Colonic mucosa (tissue), 4 donors: Measurements from ENCODE around the gene ERCC2. TPM values are rescaled to one million over a fixed set of nuclear protein-coding genes. Genes with fewer than 3 reads are reported as not detected.

ENCODE experiments used
- DNase-seq: peaks from one replicate; pipeline ENCODE4 v3.0.0-alpha.2; 2020
- H3K27ac ChIP-seq: fragments of 200-600 bp; one replicate; pipeline ENCODE4 v1.8.0; 2021
- H3K27me3 ChIP-seq: fragments of 200-600 bp; one replicate; pipeline ENCODE4 v1.8.0; 2021
- H3K36me3 ChIP-seq: fragments of 200-600 bp; one replicate; pipeline ENCODE4 v1.8.0; 2021
- H3K4me1 ChIP-seq: fragments of 200-600 bp; one replicate; pipeline ENCODE4 v1.8.0; 2021; ENCODE audit warnings: mild to moderate bottlenecking
- H3K4me3 ChIP-seq: fragments of 200-600 bp; one replicate; pipeline ENCODE4 v1.8.0; 2021
- H3K9ac ChIP-seq, 2 donors: one replicate each; pipeline ENCODE4 v1.7.0; 2013; ENCODE audit warnings: control low read depth in 2 of 2, low read depth in 2 of 2, low read length in 2 of 2
- H3K9me3 ChIP-seq: fragments of 200-600 bp; one replicate; pipeline ENCODE4 v1.8.0; 2021
- CTCF ChIP-seq: fragments of 200-600 bp; IDR thresholded peaks from one replicate; pipeline ENCODE4 v1.8.0; 2022; ENCODE audit warnings: antibody characterized with exemption, mild to moderate bottlenecking
- intact Hi-C: fragments of 100-400 bp; cut with DNase I; formaldehyde crosslinking; loops from one replicate; pipeline ENCODE4 v1.14.1; 2022
- total RNA-seq, 2 donors: library from RNA; stranded (reverse); fragmentation: NEBNext Ultra II Directional in 1 of 2; extraction: Animal tissue kit (Norgen Biotek cat#: 25700) in 1 of 2; gene quantifications; one replicate each; pipeline ENCODE4 v1.2.1, GENCODE V29; 2021
- donor health status: healthy.
- donor health status: DM: no; HTN: no; CAD: no.
- donor health status: DM: no; HTN: no; CAD: no.

ERCC2 gene
- total RNA-seq, 2 donors from 2014 or later: 12.7 to 17.4 TPM

- DNase-seq: no peak
- no peak overlapping the region for H3K9ac ChIP-seq
- intact Hi-C loops: no loop called here
These were observed 66.0 kb downstream of the ERCC2 start for GRCh38 chr19:45304141-45304926.

GRCh38 chr19:45303269-45304060 lies 66.9 kb downstream of the ERCC2 start:
- Histone ChIP-seq H3K36me3 (no peaks in the 10 kb centered on the region), H3K9me3 (no peaks in the 10 kb centered on the region), H3K9ac (no peak overlapping the region), H3K27me3 (no peaks in the 10 kb centered on the region), H3K4me3 (no peak overlapping the region), H3K4me1 (no peaks in the 10 kb centered on the region), H3K27ac (no peak overlapping the region)
- no peak for DNase-seq
- no peak for TF ChIP-seq CTCF
- intact Hi-C loops: no loop called here

More at GRCh38 chr19:45304141-45304926, 66.0 kb downstream of the ERCC2 start:
- H3K27me3 ChIP-seq: no peaks in the 10 kb centered on the region
- no peak for TF ChIP-seq CTCF
- H3K27ac ChIP-seq: no peak overlapping the region
- no peak overlapping the region for H3K4me3 ChIP-seq
- no peaks in the 10 kb centered on the region for H3K9me3 ChIP-seq
- no peaks in the 10 kb centered on the region for H3K4me1 ChIP-seq
- H3K36me3 ChIP-seq: no peaks in the 10 kb centered on the region

GRCh38 chr19:45302416-45302815 lies 68.0 kb downstream of the ERCC2 start:
- no peak for TF ChIP-seq CTCF
- no peaks in the 10 kb centered on the region for H3K27me3 ChIP-seq
- H3K4me1 ChIP-seq: no peaks in the 10 kb centered on the region
- H3K4me3 ChIP-seq: no peak overlapping the region
- intact Hi-C loops: no loop called here
- no peak overlapping the region for H3K9ac ChIP-seq
- H3K9me3 ChIP-seq: no peaks in the 10 kb centered on the region
- no peak for DNase-seq
- H3K27ac ChIP-seq: no peak overlapping the region
- H3K36me3 ChIP-seq: no peaks in the 10 kb centered on the region

Other genes starting within 250 kb of the ERCC2 start
- under 1 TPM in 1 of 2 donors, not detected in 1; 0.07 TPM for gene NKPD1, start 209.6 kb downstream of the ERCC2 start, total RNA-seq
- gene TRAPPC6A, start 192.3 kb downstream of the ERCC2 start, total RNA-seq: 10 to 100 TPM; 17.2 to 35.2 TPM
- gene BLOC1S3, start 191.8 kb downstream of the ERCC2 start, total RNA-seq: 10 to 100 TPM; 10.4 to 15.9 TPM
- 1 to 10 TPM; 1.4 to 1.6 TPM for gene EXOC3L2, start 125.2 kb downstream of the ERCC2 start, total RNA-seq
- 10 to 100 TPM; 12.7 to 28.6 TPM for gene MARK4, start 119.3 kb downstream of the ERCC2 start, total RNA-seq
- under 1 TPM in 1 of 2 donors, not detected in 1; 0.53 TPM for gene CKM, start 47.7 kb downstream of the ERCC2 start, total RNA-seq
- gene KLC3, start 29.8 kb downstream of the ERCC2 start, total RNA-seq: not detected
- gene PPP1R13L, start 34.5 kb upstream of the ERCC2 start, total RNA-seq: 10 to 100 TPM; 25.9 to 46.2 TPM
- gene POLR1G, start 36.1 kb upstream of the ERCC2 start, total RNA-seq: 1 to 10 TPM; 2.0 to 8.5 TPM
- gene ERCC1, start 53.3 kb upstream of the ERCC2 start, total RNA-seq: 10 to 100 TPM; 30.0 to 37.3 TPM
- gene FOSB, start 97.4 kb upstream of the ERCC2 start, total RNA-seq: 1 to 10 TPM; 1.5 to 3.4 TPM
- gene RTN2, start 126.5 kb upstream of the ERCC2 start, total RNA-seq: 1 to 10 TPM; 4.9 to 8.4 TPM
- gene PPM1N, start 127.9 kb upstream of the ERCC2 start, total RNA-seq: 1 to 10 TPM in 1 of 2 donors, under 1 TPM in 1; 0.67 to 1.7 TPM
- 100 to 1,000 TPM; 236 to 261 TPM for gene VASP, start 136.9 kb upstream of the ERCC2 start, total RNA-seq
- 10 to 100 TPM; 12.4 to 14.8 TPM for gene OPA3, start 214.2 kb upstream of the ERCC2 start, total RNA-seq
- gene GPR4, start 231.6 kb upstream of the ERCC2 start, total RNA-seq: 1 to 10 TPM in 1 of 2 donors, under 1 TPM in 1; 0.52 to 2.0 TPM